GM03348 (cell line): ENCODE measurements around the gene CARD14.
"Not testable (repeated sequence)": the region's sequence is repeated elsewhere in the genome, so short reads cannot be mapped to it uniquely, and the experiment has no call there.

ENCODE experiments used
- DNase-seq: peaks from one replicate; pipeline ENCODE4 v3.0.0; 2012; ENCODE audit warnings: low spot score

Gene CARD14

DNA sequence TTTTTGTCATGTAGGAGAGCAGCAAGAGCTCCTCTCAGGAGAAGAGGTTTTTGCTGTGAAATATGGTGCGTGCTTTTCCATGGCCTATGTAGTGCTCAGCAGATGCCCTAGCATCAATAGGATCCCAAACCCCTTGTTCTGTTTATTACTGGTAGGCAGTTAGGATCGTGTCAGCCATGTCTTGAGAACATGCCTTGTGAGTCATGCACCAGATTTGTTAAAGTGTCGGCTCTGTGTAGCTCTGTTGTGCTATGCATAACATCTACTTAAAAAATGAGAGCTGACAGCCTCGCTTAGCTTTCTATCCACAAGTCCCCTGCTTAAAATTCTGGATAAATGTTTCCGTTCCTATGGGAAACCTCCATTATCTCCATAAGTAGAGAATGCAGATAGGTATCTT lies 18.5 kb upstream of the CARD14 start:
- DNase-seq: peak; percentile 63

DNA sequence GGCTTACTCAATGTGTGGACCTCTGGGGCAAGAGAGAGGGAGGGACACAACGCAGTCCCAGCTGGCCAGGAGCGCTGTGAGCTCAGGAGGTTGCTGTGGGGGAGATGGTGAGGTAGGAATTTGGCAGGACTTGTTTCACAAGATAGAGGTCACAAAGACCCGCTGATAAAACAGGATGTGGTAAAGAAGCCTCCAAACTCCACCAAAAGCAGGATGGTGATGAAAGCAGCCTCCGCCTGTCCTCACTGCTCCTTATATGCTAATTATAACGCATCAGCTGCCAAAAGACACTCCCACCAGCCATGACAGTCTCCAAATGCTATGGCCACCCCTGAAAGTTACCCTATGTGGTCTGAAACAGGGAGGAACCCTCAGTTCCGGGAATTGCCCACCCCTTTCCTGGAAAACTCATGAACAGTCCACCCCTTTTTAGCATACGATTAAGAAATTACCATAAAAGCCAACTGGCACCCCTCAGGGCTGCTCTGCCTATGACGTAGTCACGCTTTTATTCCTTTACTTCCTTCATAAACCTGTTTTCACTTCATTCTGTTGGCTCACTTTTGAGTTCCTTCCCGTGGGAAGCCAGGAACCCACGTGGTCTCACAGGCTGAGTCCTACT lies 17.6 kb upstream of the CARD14 start:
- DNase-seq: no peak

DNA sequence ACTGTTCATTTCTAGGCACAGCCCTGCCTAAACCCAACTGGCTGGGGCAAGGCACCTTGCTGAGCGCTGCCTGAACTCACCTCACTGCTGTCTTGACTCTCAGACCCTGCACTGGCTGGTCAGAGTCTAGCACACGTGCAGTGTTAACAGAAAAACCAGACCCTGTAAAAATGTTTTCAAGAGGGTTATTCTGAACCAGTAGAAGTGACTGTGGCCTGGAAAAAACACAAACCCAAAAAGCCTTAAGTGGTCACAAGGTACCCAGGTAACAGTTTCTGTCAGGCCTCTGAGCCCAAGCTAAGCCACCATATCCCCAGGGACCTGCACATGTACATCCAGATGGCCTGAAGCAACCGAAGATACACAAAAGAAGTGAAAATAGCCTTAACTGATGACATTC lies 16.8 kb upstream of the CARD14 start:
- DNase-seq: no peak

DNA sequence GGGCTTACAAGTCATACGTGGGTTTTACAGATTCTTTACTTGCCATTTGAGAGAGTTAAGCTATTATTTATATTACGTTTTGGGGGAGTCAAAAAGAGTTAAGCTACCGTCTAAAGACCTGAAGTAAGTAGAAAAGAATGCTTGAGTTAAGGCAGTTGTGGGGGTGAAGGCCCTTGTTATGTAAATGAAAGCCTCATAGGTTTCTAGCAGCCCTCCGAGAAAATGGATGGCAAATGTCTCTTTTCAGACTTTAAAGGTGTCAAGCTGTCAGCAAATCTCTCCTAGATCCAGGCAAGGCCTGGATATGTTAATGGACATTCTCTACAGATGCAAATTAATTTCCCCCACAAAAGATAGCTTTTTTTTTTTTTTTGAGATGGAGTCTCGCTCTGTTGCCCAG lies 15.7 kb upstream of the CARD14 start:
- no peak for DNase-seq

DNA sequence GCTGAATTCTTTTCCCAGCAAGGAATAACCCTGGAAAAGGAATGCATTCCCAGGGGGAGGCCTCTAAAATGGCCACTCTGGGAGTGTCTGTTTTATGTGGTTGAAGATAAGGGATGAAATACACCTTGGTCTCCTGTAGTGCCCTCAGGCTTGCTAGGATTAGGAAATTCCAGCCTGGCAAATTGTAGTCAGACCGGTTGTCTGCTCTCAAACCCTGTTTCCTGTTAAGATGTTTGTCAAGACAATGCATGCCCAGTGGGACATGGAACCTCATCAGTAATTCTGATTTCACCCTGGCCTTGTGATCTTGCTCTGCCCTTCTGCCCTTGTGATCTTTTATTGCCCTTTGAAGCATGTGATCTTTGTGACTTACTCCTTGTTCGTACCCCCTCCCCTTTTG lies 14.2 kb upstream of the CARD14 start:
- DNase-seq: not testable (repeated sequence)

DNA sequence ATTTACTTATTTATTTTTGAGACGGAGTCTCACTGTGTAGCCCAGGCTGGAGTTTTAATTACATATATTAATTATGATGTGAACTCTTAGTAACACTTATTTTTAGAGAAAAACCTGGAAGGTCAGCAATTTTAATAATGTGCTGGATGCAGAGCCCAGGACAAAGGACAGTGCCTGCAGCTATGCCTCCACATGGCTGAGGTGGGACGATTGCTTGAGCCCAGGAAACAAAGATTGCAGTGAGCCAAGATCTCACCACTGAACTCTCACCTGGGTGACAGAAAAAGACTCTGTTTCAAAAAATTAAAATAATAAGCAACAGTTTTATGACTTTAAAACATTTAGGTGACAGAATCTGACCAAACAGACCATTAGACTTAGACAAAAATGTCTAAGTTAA lies 11.0 kb upstream of the CARD14 start:
- DNase-seq: no peak

DNA sequence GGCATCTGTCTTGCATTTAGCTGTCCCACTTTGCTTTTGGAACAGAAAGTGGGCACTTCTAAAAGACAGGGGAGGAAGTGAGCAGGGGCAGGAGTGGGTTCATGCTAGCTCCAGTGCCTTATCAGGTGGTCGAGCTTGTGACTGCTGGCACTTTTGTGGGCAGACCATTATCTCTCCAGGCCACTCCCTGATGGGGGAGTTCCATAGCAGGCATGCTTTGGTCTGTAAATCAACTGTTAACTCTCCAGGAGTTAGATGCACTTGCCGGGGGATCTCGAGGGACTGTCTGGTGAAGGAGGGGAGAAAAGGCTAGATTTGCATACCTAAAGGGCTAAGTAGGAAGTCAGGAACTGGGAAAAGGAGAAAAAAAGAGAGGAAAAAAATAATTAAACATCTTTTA lies 9.3 kb upstream of the CARD14 start:
- no peak for DNase-seq

DNA sequence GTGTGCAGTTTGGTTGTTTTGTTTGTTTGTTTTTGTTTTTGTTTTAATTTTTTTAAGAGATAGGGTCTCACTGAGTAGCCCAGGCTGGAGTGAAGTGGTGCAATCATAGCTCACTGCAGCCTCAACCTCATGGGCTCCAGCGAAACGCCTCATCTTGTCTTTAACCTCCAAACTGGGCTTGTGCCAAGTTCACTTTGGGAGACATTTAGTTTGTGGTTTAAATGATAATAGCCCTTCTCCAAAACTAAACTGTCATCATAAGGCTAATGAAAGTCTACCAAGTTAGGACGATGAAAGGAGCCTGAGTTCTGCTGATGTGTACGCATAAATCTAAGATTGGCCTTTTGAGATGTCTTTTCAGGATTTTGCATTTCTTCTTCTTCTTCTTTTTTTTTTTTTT lies 6.5 kb upstream of the CARD14 start:
- DNase-seq: no peak

DNA sequence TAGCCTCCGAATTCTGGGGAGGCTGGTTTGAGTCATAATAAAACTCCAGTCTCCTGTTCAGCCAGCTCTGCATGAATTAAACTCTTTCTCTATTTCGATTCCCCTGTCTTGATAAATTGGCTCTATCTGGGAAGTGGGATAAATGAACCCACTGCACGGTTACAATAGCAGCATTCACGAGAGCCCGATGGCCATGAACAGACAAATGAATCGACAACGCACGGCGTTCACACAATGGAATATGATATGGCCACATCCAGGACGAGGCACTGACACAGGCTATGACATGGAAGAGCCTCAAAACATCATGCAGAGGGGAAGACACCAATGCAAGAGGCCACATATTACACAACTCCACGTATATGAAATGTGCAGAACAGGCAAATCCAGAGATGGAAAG lies 5.6 kb upstream of the CARD14 start:
- no peak for DNase-seq

DNA sequence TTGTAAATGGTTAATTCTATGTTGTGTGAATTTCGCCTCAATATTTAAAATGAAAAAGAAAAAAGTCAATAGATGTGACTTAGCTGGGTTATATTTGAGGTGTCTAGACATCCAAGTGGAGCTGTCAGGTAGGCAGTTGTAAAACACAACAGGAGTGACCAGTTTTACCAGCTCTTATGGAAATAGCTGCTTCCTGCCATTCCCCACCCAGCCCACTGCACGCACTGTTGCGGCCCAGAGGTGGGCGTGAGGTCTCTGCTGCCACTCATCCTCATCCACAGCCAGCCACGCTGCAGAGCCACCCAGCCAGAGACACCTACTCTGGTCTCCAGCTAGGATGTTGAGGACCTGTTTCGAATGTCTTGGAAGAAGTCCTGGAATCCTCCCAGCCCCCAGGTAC lies 3.4 kb upstream of the CARD14 start:
- no peak for DNase-seq

DNA sequence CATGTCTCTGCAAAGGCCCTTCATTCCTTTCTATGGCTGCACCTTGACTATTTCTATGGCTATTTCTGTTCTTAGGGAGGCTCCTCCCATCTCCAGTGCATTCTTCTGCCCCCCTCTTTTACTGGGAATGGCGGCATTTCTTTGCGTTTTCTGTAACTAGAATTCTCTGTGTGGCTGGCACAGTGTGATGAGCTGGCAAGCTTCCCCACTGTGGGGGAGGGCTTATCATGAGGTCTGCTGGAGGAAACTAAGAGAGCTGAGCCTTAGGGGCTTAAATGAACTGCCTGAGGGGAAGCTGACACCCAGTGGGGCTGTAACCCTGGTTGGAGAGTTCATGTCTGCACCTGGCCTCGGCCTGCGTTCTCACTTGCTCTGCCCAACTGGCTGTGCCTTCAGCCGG lies 1.5 kb upstream of the CARD14 start:
- DNase-seq: no peak

DNA sequence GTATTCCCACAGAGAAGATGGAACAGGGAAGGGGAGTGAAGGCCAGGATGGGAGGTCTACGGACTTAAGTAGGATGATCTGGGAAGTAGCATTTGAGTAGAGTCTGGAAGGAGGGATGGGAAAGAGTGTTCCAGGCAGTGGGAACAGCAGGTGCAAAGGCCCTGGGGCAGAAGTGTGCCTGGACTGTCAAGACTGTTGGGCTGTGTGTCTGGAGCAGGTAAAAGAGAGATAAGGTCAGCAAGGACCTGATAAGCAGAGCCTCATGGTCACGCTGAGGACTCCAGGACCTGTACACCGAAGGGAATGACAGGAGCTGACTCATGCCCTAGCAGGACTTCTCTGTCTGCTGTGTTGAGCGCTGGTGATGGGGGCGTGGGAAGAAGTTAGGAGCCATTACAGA lies 723 bp upstream of the CARD14 start:
- DNase-seq: no peak

DNA sequence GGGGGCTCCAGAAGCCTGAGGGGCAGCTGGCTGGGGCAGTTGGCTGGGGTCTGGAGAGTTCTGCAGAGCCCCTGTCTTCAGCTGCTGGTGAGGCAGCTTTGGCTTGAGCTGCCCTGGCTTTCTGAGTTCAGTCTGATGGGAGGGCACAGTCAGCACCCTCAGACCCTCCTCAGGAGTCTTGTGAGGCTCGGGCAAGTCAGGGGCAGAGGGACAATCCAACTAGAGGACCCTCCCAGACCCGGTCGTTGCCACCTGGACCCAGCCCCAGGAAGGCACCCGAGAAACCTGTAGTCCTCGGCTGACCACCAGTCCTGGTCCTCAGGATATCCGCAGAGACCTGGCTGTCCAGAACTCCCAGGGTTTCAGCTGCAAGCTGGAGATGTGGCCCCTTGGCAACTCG lies 1.9 kb downstream of the CARD14 start:
- DNase-seq: no peak

DNA sequence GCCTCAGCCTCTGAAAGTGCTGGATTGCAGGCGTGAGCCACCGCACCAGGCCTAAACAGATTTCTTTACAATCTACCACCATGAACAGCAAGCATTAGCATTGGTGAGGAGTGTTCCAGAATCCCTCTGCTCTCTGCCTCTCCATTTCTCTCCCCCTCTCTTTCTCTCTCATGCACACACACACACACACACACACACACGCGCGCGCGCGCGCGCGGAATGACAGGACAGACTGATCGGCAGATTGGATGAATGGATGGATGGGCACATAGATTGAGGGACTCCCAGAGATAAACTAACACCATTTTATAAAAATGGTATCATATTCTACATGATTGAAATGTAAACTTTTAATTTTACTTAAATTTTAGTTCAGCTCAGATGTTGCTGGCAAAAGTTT lies 3.3 kb downstream of the CARD14 start:
- DNase-seq: no peak

DNA sequence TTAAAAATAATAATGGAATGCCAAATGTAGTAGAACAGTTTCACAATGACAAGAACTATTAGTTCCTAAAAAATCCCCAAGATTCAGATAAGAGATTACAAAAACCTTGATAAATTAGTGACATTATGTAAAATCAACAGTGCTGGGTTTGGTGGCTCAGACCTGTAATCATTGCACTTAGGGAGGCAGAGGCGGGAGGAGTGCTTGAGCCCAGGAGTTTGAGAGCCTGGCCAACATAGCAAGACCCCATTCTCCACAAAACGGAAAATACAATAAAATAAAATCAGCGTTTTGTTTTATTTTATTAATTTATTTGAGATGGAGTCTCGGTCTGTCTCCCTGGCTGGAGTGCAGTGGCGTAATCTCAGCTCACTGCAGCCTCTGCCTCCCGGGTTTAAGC lies 4.1 kb downstream of the CARD14 start:
- no peak for DNase-seq

DNA sequence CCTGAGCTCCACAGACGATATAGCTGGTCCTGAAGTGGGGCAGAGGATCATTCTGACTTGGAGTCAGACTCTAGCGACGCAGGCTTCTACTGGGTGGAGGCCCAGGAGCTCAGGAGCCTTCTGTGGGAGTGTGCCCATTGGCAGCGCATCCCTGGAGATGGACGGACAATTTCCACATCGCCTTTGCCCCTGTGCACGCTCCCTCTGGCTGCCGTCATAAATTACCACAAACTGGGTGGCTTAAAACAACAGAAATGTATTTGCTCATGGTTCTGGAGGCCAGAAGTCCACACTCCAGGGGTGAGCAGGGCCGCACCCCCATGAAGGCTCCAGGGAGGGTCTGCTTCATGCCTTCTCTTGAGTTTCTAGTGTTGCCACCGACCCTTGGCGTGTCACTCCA lies 6.9 kb downstream of the CARD14 start:
- DNase-seq: no peak

DNA sequence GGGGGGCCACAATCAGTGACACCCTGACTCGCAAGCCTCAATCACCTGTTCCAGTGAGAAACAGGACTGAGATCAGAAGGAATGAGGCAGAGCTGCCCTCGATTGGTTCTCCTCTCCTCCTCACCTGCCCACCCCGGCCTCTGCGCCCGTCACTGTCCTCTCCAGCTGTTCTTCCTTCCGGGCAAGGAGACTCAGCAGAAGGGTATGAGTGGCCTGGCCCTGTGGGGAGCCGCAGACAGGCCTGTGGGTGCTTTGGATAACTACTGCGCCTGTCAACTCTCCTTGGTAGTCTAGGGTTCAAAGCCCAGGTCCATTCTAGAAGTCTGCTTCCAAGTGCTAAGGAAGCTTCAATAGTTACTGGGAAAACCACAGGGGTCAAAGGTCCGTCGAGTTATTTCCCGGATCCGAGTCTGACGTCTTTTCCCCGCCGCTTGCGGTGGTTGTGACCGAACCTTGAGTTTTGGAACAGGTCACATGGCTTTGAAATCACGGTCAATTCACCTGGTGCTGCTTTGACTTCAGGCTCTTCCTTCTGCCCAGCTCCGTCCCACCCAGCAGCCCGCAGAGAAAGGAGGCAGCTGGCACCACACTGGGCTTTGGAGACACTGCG lies 8.3 kb downstream of the CARD14 start:
- DNase-seq: no peak

DNA sequence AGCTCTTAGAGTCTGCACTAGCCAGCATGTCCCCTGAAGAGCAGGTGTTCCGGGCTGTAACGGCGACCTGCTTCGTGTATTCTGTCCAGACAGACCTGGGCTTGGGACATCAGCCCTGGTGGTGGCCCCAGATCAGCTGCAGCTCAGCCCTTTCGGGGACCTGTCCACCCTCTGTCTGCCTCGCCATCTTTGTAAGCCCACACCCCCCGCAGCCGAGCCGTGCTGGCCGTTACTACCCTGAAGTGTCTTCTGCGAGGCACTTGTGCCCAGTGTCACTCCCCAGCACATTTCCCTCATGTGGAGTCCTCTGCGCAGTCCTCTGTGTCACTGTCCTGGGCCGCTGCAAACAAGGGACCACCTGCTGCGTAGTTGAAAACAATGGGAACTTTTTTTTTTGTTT lies 10.4 kb downstream of the CARD14 start:
- DNase-seq: no peak

DNA sequence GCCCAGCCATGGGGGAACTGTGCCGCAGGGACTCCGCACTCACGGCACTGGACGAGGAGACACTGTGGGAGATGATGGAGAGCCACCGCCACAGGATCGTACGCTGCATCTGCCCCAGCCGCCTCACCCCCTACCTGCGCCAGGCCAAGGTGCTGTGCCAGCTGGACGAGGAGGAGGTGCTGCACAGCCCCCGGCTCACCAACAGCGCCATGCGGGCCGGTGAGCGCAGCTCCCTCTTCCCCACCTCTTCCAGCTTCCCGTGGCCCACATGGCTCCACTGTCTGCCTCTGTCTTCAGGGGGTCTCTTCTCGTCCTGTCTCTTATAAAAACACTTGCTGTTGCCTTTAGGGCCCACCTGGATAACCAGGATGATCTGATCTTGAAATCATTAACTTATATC lies 11.6 kb downstream of the CARD14 start:
- DNase-seq: no peak

DNA sequence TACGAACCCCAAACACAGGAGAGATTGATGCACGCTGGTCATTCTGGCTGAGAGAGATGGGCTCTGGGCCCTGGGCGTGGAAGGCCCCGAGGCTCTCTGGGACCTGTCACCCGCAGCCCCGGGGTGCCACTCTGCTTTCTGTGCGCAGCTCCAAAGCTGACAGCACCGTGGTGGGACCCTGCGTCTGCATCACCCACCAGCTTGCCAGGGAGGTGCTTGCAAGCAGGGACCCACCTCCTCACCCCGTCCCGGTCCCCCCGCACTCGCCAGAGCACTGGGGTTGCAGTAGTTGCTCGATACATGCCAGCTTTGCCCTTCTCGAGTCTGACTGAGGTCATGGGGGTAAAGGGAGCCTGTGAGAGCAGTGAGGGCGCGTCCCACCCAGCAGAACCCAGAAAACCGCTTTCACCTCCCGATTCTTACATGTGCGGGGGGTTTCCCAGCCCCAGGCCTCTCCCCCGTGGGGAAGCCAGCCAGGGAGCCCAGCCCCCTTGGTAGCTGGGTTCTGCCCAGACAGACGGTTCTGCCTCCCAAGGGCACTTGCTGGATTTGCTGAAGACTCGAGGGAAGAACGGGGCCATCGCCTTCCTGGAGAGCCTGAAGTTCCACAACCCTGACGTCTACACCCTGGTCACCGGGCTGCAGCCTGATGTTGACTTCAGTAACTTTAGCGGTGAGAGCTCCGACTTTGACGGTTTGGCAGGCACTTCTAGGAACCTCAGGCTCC lies 12.5 kb downstream of the CARD14 start:
- DNase-seq: no peak

DNA sequence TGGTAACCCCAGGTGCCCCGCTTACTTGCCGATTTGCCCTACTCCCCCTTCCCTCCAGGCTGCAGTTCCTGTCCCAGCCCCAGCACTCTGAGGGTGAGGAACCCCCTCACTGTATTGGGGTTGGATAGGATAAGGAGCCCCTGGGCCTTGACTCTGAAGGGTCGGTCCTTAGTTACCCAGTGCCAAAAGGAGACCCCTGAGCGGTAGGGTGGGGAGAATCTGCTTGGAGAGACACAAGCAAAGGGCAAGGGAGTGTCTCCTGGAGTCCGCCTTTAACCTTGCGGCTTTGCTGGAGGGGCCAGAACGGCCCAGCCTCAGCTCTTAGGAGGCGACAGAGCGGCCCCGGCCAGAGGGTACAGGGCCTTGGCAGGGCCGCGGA lies 13.0 kb downstream of the CARD14 start:
- DNase-seq: no peak

DNA sequence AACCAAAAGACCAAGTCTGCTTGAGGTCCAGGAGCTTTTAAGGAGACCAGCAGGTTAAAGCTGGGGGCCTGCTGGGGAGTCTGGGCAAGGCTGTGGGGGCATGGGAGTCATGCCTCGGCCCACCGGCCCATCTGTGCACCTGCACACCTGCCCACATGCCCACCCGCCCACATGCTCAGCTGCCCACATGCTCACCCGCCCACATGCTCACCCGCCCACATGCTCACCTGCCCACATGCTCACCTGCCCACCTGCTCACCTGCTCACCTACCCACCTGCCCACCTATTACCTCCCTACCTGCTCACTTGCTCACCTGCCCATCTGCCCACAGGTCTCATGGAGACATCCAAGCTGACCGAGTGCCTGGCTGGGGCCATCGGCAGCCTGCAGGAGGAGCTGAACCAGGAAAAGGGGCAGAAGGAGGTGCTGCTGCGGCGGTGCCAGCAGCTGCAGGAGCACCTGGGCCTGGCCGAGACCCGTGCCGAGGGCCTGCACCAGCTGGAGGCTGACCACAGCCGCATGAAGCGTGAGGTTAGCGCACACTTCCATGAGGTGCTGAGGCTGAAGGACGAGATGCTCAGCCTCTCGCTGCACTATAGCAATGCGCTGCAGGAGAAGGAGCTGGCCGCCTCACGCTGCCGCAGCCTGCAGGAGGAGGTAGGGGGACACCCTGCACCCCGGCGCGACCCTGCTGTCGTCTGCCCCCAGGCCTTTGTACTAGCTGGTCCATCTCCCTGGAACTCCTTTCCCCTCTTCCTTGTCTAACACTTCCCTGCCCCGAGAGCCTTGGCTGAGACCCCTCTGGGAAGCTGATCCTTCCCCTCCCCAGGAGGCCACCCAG lies 14.0 kb downstream of the CARD14 start:
- no peak for DNase-seq

DNA sequence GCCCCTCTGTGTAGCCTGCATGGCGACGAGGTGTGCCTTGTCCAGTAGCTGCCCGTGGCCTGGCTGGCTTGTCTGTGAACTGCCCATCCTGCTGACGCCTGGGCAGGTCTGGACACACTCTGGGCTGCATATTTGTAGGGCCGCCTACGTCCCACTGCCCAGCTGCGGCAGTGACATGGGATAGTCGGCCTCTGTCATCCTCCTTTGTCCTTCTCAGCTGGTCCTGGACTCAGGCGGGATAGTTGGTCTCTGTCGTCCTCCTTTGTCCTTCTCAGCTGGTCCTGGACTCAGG lies 14.5 kb downstream of the CARD14 start:
- no peak for DNase-seq
